ENCODE data around the gene LHFPL6. TPM values are rescaled to one million over a fixed set of nuclear protein-coding genes. Genes with fewer than 3 reads are reported as not detected.

Gene LHFPL6
- total RNA-seq (ENCODE audit: low replicate concordance): 1.7 and 3.0 TPM in 2 replicates

DNA sequence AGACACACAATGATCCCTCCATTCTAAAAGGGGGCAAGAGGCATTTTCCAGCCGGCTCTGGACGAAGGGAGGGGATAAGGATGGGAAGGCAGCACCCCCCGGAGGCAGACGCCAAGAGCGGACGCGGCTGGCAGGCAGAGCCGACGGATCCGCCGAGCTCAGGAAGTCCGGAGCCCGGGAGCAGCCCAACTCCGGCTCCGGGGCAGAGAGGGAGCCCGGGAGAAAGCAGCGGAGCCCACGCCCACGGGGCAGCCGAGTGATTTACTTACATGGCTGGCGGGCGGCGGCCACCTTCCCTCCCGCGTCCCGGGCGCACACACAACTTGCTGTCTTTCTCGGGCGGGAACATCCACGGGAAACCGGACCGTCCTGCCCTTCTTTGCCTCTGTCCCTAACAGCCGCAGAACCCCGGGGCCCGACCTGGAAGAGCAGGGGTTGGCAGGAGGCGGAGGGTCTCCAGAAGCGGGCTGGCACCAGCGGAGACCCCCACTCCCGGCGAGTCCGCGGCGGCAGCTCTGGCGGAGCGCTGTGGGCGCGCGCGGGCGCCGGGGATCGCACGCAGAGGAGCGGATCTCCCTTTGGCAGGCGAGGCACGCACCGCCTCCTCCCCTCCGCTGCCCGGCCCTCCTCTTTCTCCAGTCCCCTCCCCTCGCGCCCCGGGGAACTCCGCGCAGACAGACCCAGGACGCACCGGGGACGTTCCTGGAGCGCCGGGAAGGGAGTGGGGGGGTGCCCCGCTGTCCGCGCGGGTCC is at the start of gene LHFPL6:
TSS of gene LHFPL6 (minus strand) at position 580 of the 753 bp plus-strand sequence.
- Histone ChIP-seq H3K4me3 (peak within 1 kb of the TSS; percentile 84), H3K27ac (no peak within 1 kb of the TSS), H3K79me2 (ENCODE audit: low read depth) (no peaks in the 10 kb centered on the region), H3K36me3 (no peaks in the 10 kb centered on the region), H3K4me1 (no peaks in the 10 kb centered on the region), H2AFZ (replicated peaks) (peak within 1 kb of the TSS; percentile 99), H4K20me1 (ENCODE audit: low read depth) (no peaks in the 10 kb centered on the region), H3K9me3 (ENCODE audit: low read depth) (no peaks in the 10 kb centered on the region), H3K4me2 (peak within 1 kb of the TSS; percentile 92), H3F3A (ENCODE audit: low read depth) (peaks cover 7% of the 10 kb centered on the region), H3K27me3 (peaks cover 46% of the 10 kb centered on the region), H3K9ac (peak within 1 kb of the TSS; percentile 5)
- Mint-ChIP-seq H3K27me3 (ENCODE audit: insufficient read depth, low read depth) (peaks cover 3% of the 10 kb centered on the region), H3K4me1 (peaks cover 50% of the 10 kb centered on the region), H3K36me3 (peaks cover 9% of the 10 kb centered on the region), H3K4me3 (peak within 1 kb of the TSS; percentile 96), H3K9me3 (no peaks in the 10 kb centered on the region), H3K27ac (peak within 1 kb of the TSS; percentile 93)
- peak; percentile 41 for TF ChIP-seq EZH2phosphoT487 (IDR thresholded peaks at IDR 0.05)
- TF ChIP-seq, protein P1, sequence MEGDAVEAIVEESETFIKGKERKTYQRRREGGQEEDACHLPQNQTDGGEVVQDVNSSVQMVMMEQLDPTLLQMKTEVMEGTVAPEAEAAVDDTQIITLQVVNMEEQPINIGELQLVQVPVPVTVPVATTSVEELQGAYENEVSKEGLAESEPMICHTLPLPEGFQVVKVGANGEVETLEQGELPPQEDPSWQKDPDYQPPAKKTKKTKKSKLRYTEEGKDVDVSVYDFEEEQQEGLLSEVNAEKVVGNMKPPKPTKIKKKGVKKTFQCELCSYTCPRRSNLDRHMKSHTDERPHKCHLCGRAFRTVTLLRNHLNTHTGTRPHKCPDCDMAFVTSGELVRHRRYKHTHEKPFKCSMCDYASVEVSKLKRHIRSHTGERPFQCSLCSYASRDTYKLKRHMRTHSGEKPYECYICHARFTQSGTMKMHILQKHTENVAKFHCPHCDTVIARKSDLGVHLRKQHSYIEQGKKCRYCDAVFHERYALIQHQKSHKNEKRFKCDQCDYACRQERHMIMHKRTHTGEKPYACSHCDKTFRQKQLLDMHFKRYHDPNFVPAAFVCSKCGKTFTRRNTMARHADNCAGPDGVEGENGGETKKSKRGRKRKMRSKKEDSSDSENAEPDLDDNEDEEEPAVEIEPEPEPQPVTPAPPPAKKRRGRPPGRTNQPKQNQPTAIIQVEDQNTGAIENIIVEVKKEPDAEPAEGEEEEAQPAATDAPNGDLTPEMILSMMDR (IDR thresholded peaks at IDR 0.05): peak; percentile 57
- TF ChIP-seq EZH2 (IDR thresholded peaks at IDR 0.05): no peak
- DNase-seq (ENCODE audit: low spot score): peak; percentile 90

DNA sequence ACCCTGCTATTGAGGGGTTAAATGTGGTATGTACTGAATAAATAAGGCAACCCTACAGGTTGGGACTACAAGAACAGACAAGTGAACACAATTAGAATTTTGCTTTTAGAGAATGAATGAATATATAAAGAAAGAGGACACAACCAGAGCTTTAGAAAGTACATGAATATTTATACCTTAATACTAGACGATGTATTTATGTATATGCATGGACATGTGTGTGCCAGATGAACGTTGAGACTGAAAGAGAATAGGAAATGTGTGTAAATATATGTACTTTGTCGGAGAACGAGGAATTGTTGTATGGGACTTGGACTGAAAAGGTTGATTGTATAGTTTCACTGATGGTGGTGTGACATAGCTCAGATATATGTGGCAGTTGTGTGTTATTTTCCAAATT is 43.1 kb upstream of the LHFPL6 start:
- Mint-ChIP-seq H3K27me3 (ENCODE audit: insufficient read depth, low read depth) (peaks cover 3% of the 10 kb centered on the region), H3K4me1 (no peaks in the 10 kb centered on the region), H3K36me3 (no peaks in the 10 kb centered on the region), H3K27ac (no peak overlapping the region), H3K9me3 (no peaks in the 10 kb centered on the region), H3K4me3 (no peak overlapping the region)
- Histone ChIP-seq H3K4me3 (no peak overlapping the region), H3K4me2 (no peak overlapping the region), H2AFZ (replicated peaks) (no peak overlapping the region), H4K20me1 (ENCODE audit: low read depth) (no peaks in the 10 kb centered on the region), H3K4me1 (no peaks in the 10 kb centered on the region), H3K9ac (no peak overlapping the region), H3K27ac (no peak overlapping the region), H3K27me3 (no peaks in the 10 kb centered on the region), H3K36me3 (no peaks in the 10 kb centered on the region), H3K9me3 (ENCODE audit: low read depth) (no peaks in the 10 kb centered on the region), H3F3A (ENCODE audit: low read depth) (no peaks in the 10 kb centered on the region), H3K79me2 (ENCODE audit: low read depth) (no peaks in the 10 kb centered on the region)
- TF ChIP-seq, protein P1 (IDR thresholded peaks at IDR 0.05): no peak
- no peak for TF ChIP-seq EZH2phosphoT487 (IDR thresholded peaks at IDR 0.05)
- no peak for TF ChIP-seq EZH2 (IDR thresholded peaks at IDR 0.05)
- DNase-seq (ENCODE audit: low spot score): no peak

DNA sequence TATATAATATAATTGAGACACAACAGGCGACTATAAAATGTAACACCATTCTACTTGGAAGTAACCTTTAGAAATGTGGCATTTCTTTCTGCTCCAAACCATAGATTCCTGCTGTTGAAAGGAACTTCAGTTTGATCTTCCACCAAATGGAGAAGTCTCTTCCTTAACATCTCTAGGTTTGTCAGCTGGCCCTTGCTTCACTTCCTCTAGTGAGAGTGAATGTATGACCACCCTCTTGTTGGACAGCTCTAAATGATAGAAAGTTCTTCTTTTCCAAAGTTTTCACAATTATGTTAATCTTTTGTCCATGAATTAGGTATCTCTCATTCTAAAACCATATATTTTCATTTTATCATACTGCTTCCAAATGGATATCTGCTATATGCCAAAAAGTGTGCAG is 38.7 kb upstream of the LHFPL6 start:
- Mint-ChIP-seq H3K27me3 (ENCODE audit: insufficient read depth, low read depth) (peaks cover 2% of the 10 kb centered on the region), H3K27ac (no peak overlapping the region), H3K4me1 (no peaks in the 10 kb centered on the region), H3K9me3 (no peaks in the 10 kb centered on the region), H3K4me3 (no peak overlapping the region), H3K36me3 (no peaks in the 10 kb centered on the region)
- H3K9me3 ChIP-seq (ENCODE audit: low read depth): no peaks in the 10 kb centered on the region
- DNase-seq (ENCODE audit: low spot score): no peak
- H3K79me2 ChIP-seq (ENCODE audit: low read depth): no peaks in the 10 kb centered on the region
- H3K36me3 ChIP-seq: no peaks in the 10 kb centered on the region
- H4K20me1 ChIP-seq (ENCODE audit: low read depth): no peaks in the 10 kb centered on the region
- H2AFZ ChIP-seq (replicated peaks): no peak overlapping the region
- no peak overlapping the region for H3K4me3 ChIP-seq
- H3K27me3 ChIP-seq: no peaks in the 10 kb centered on the region
- no peaks in the 10 kb centered on the region for H3K4me1 ChIP-seq
- H3F3A ChIP-seq (ENCODE audit: low read depth): no peaks in the 10 kb centered on the region
- no peak overlapping the region for H3K9ac ChIP-seq
- no peak overlapping the region for H3K27ac ChIP-seq
- H3K4me2 ChIP-seq: no peak overlapping the region
- TF ChIP-seq, protein P1 (IDR thresholded peaks at IDR 0.05): no peak
- no peak for TF ChIP-seq EZH2 (IDR thresholded peaks at IDR 0.05)
- no peak for TF ChIP-seq EZH2phosphoT487 (IDR thresholded peaks at IDR 0.05)
